SK-N-SH treated with all-trans-retinoic acid at 6 μM for 48 hours (cell line): ENCODE results near the gene CNP.

Source experiments
- ATAC-seq: fragments of 200-7000 bp; cut with Tn5 transposase; 3 replicates; pipeline ENCODE4 v1.9.1; 2020; ENCODE audit warnings: mild to moderate bottlenecking, moderate library complexity
- ARNTL ChIP-seq: fragments of 450-650 bp; formaldehyde crosslinking; IDR thresholded peaks from 2 replicates; pipeline ENCODE4 v1.5.0; 2020; ENCODE audit warnings: low read depth, mild to moderate bottlenecking, moderate library complexity, borderline replicate concordance
- BACH2 ChIP-seq: fragments of 250-450 bp; sonication (Bioruptor Pico); IDR thresholded peaks from 2 replicates; pipeline ENCODE4 v1.9.0; 2021; ENCODE audit warnings: mild to moderate bottlenecking, borderline replicate concordance
- CREB5 ChIP-seq: fragments of 250-450 bp; sonication (Bioruptor Pico); IDR thresholded peaks from 2 replicates; pipeline ENCODE4 v1.5.1; 2020; ENCODE audit warnings: low read depth, mild to moderate bottlenecking, moderate library complexity
- CSDC2 ChIP-seq: fragments of 250-450 bp; sonication (Bioruptor Pico); IDR thresholded peaks from 2 replicates; pipeline ENCODE4 v1.5.0; 2020; ENCODE audit warnings: mild to moderate bottlenecking, moderate library complexity
- CSRNP3 ChIP-seq: fragments of 250-450 bp; sonication (Bioruptor Pico); IDR thresholded peaks from 2 replicates; pipeline ENCODE4 v1.5.1; 2021; ENCODE audit warnings: mild to moderate bottlenecking, moderate library complexity
- ESRRG ChIP-seq: fragments of 250-450 bp; sonication (Bioruptor Pico); IDR thresholded peaks from 2 replicates; pipeline ENCODE4 v1.6.1; 2021; ENCODE audit warnings: mild to moderate bottlenecking
- GLIS3 ChIP-seq: fragments of 250-450 bp; sonication (Bioruptor Pico); IDR thresholded peaks from 2 replicates; pipeline ENCODE4 v1.5.0; 2020; ENCODE audit warnings: mild to moderate bottlenecking, moderate library complexity
- ISL1 ChIP-seq: fragments of 250-450 bp; sonication (Bioruptor Pico); IDR thresholded peaks from 2 replicates; pipeline ENCODE4 v2.1.2; 2022; ENCODE audit warnings: mild to moderate bottlenecking, moderate library complexity
- OSR1 ChIP-seq: fragments of 250-450 bp; sonication (Bioruptor Pico); IDR thresholded peaks from 2 replicates; pipeline ENCODE4 v1.8.0; 2022; ENCODE audit warnings: moderate library complexity, mild to moderate bottlenecking, inconsistent platforms
- PATZ1 ChIP-seq: fragments of 250-450 bp; sonication (Bioruptor Pico); IDR thresholded peaks from 2 replicates; pipeline ENCODE4 v1.8.0; 2020; ENCODE audit warnings: mild to moderate bottlenecking, moderate library complexity, borderline replicate concordance
- POU6F1 ChIP-seq: fragments of 250-450 bp; sonication (Bioruptor Pico); IDR thresholded peaks from 2 replicates; pipeline ENCODE4 v1.8.0; 2021; ENCODE audit warnings: low read depth, mild to moderate bottlenecking, moderate library complexity, borderline replicate concordance
- RARB ChIP-seq: fragments of 250-450 bp; sonication (Bioruptor Pico); IDR thresholded peaks from 2 replicates; pipeline ENCODE4 v1.8.0; 2021; ENCODE audit warnings: mild to moderate bottlenecking, moderate library complexity
- SNAI2 ChIP-seq: fragments of 250-450 bp; sonication (Bioruptor Pico); IDR thresholded peaks from 2 replicates; pipeline ENCODE4 v1.5.0; 2020; ENCODE audit warnings: mild to moderate bottlenecking, moderate library complexity
- TCF4 ChIP-seq: fragments of 250-450 bp; sonication (Bioruptor Pico); IDR thresholded peaks from 2 replicates; pipeline ENCODE4 v1.8.0; 2021; ENCODE audit warnings: mild to moderate bottlenecking, moderate library complexity, borderline replicate concordance
- TSHZ2 ChIP-seq: fragments of 250-450 bp; sonication (Bioruptor Pico); IDR thresholded peaks from 2 replicates; pipeline ENCODE4 v1.5.0; 2020; ENCODE audit warnings: mild to moderate bottlenecking, moderate library complexity
- ZC3H10 ChIP-seq: fragments of 250-450 bp; sonication (Bioruptor Pico); IDR thresholded peaks from 2 replicates; pipeline ENCODE4 v1.5.1; 2021; ENCODE audit warnings: mild to moderate bottlenecking, moderate library complexity
- ZFP3 ChIP-seq: fragments of 250-450 bp; sonication (Bioruptor Pico); IDR thresholded peaks from 2 replicates; pipeline ENCODE4 v1.5.0; 2020; ENCODE audit warnings: mild to moderate bottlenecking, moderate library complexity
- ZNF565 ChIP-seq: fragments of 450-650 bp; formaldehyde crosslinking; conservative IDR thresholded peaks from 2 replicates; pipeline ENCODE4 v1.5.0; 2020; ENCODE audit warnings: low read depth, mild to moderate bottlenecking, moderate library complexity
- ZNF70 ChIP-seq: fragments of 450-650 bp; formaldehyde crosslinking; IDR thresholded peaks from 2 replicates; pipeline ENCODE4 v1.5.0; 2020; ENCODE audit warnings: mild to moderate bottlenecking, moderate library complexity
- ZNF8 ChIP-seq: fragments of 450-650 bp; formaldehyde crosslinking; IDR thresholded peaks from 2 replicates; pipeline ENCODE4 v1.5.0; 2020; ENCODE audit warnings: mild to moderate bottlenecking, moderate library complexity

Gene CNP

GRCh38 chr17:41918314-41919164, 48.1 kb upstream of the CNP start, which contains the start of gene ACLY (continued):
- TF ChIP-seq PATZ1 (CRISPR knock-in tag) = no peak
- TF ChIP-seq ISL1 (CRISPR knock-in tag) = no peak
- TF ChIP-seq OSR1 (CRISPR knock-in tag) = no peak
- TF ChIP-seq POU6F1 (CRISPR knock-in tag) = no peak
- no peak for TF ChIP-seq ZNF8 (CRISPR knock-in tag)
- TF ChIP-seq SNAI2 (CRISPR knock-in tag) = no peak
- no peak for TF ChIP-seq ZC3H10
- no peak for TF ChIP-seq CREB5 (CRISPR knock-in tag)
- TF ChIP-seq, all 23 proteins: peak for 0

- TF ChIP-seq ZNF565 (no peak), CSRNP3 (CRISPR knock-in tag) (no peak), TCF4 (CRISPR knock-in tag) (no peak)
- ATAC-seq = peak; percentile 64
Measured at GRCh38 chr17:41919165-41919817, 47.3 kb upstream of the CNP start.

GRCh38 chr17:41919840-41920579, 46.6 kb upstream of the CNP start:
- no peak for ATAC-seq
- TF ChIP-seq BACH2 (CRISPR knock-in tag) (no peak), ZNF70 (CRISPR knock-in tag) (no peak), OSR1 (CRISPR knock-in tag) (no peak), ISL1 (CRISPR knock-in tag) (no peak), ZNF8 (CRISPR knock-in tag) (no peak), CREB5 (CRISPR knock-in tag) (no peak), CSDC2 (CRISPR knock-in tag) (no peak), ESRRG (CRISPR knock-in tag) (no peak), SNAI2 (CRISPR knock-in tag) (no peak), PATZ1 (CRISPR knock-in tag) (no peak), GLIS3 (CRISPR knock-in tag) (no peak), ZFP3 (CRISPR knock-in tag) (no peak), TCF4 (CRISPR knock-in tag) (no peak), TSHZ2 (no peak), RARB (CRISPR knock-in tag) (no peak), ZC3H10 (no peak), ARNTL (CRISPR knock-in tag) (no peak), ZNF565 (no peak)
